Body of pancreas (tissue), 4 donors: ENCODE data around the gene CPLX1.

Experiments
- CTCF ChIP-seq, 7 experiments: fragments of 450-650 bp in 4 of 7; fragments of 200-600 bp in 3 of 7; sonication (generic) in 3 of 7; IDR thresholded peaks; one replicate each; pipeline ENCODE4 v1.5.1; 2016 to 2019; ENCODE audit warnings: antibody characterized with exemption in 7 of 7
- POLR2A ChIP-seq, 3 donors: fragments of 450-650 bp; IDR thresholded peaks; one replicate each; pipeline ENCODE4 v1.6.1; 2016; ENCODE audit warnings: antibody characterized with exemption in 3 of 3, mild to moderate bottlenecking in 2 of 3

GRCh38 chr4:832536-832935 is 6.6 kb upstream of the CPLX1 start:
- TF ChIP-seq POLR2A (IDR thresholded peaks at IDR 0.05): no peak
- TF ChIP-seq CTCF (IDR thresholded peaks at IDR 0.05): no peak
